AG10803 (cell line): ENCODE results near the gene PCDH9.

Source experiments
- DNase-seq: peaks from one replicate; pipeline ENCODE4 v3.0.0; 2010; ENCODE audit warnings: low read depth
- H3K4me3 ChIP-seq: 2 replicates; pipeline ENCODE4 v1.5.1; 2011; ENCODE audit warnings: mild to moderate bottlenecking, low read length, control low read depth
- CTCF ChIP-seq: conservative IDR thresholded peaks from 2 replicates; pipeline ENCODE4 v1.5.1; 2011; ENCODE audit warnings: mild to moderate bottlenecking, low read length, control low read depth, inconsistent platforms

PCDH9 gene

GRCh38 chr13:66969291-66969690 lies 260.8 kb downstream of the PCDH9 start:
- no peak for TF ChIP-seq CTCF
- no peak overlapping the region for H3K4me3 ChIP-seq
- no peak for DNase-seq

- no peak for TF ChIP-seq CTCF
- DNase-seq = no peak
- H3K4me3 ChIP-seq = no peak overlapping the region
These were observed 262.1 kb downstream of the PCDH9 start for GRCh38 chr13:66967811-66968597.

GRCh38 chr13:66965181-66965580 lies 265.0 kb downstream of the PCDH9 start:
- no peak for TF ChIP-seq CTCF
- no peak for DNase-seq

GRCh38 chr13:66962953-66963352 lies 267.2 kb downstream of the PCDH9 start:
- no peak overlapping the region for H3K4me3 ChIP-seq
- DNase-seq = no peak
- TF ChIP-seq CTCF = no peak

More at GRCh38 chr13:66965181-66965580, 265.0 kb downstream of the PCDH9 start:
- H3K4me3 ChIP-seq = no peak overlapping the region

- H3K4me3 ChIP-seq = no peak overlapping the region
- DNase-seq = no peak
- no peak for TF ChIP-seq CTCF
These were observed 271.5 kb downstream of the PCDH9 start for GRCh38 chr13:66958611-66959010.

GRCh38 chr13:66952507-66952906 lies 277.6 kb downstream of the PCDH9 start:
- TF ChIP-seq CTCF = no peak
- DNase-seq = no peak
- no peak overlapping the region for H3K4me3 ChIP-seq

GRCh38 chr13:66951426-66951825 lies 278.7 kb downstream of the PCDH9 start:
- no peak for DNase-seq
- no peak overlapping the region for H3K4me3 ChIP-seq
- TF ChIP-seq CTCF = no peak
